HG03025 (cell line): ENCODE measurements around the gene GAS7.
"Not testable (repeated sequence)": the region's sequence is repeated elsewhere in the genome, so short reads cannot be mapped to it uniquely, and the experiment has no call there.

Experiments used
- ATAC-seq: cut with Tn5 transposase; IDR thresholded peaks from one replicate; pipeline ENCODE4 v1.9.1; 2021; ENCODE audit warnings: mild to moderate bottlenecking, moderate library complexity; ENCODE audit not compliant: unreplicated experiment, low FRiP score

GAS7 gene

DNA sequence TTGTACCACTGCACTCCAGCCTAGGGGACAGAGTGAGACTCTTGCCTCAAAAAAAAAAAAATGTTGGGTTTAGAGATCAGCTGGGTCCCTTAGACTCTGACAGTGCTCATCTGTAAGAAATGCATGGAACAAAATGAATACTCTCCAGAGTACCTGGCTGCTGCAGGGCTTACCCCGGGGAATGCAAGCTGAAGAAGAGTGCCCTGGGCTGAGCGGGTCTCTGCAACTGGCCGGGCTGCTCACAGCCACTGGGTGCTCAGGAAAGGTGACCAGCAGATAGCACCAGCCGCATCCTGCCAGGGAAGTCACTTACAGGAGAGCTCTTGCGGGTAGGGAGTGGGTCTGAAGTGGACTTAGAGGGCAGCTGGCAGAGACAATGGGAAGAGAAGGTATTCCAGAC lies 82.1 kb downstream of the GAS7 start:
- no peak for ATAC-seq

GRCh38 chr17:10115536-10115932 lies 82.9 kb downstream of the GAS7 start:
- ATAC-seq = no peak

DNA sequence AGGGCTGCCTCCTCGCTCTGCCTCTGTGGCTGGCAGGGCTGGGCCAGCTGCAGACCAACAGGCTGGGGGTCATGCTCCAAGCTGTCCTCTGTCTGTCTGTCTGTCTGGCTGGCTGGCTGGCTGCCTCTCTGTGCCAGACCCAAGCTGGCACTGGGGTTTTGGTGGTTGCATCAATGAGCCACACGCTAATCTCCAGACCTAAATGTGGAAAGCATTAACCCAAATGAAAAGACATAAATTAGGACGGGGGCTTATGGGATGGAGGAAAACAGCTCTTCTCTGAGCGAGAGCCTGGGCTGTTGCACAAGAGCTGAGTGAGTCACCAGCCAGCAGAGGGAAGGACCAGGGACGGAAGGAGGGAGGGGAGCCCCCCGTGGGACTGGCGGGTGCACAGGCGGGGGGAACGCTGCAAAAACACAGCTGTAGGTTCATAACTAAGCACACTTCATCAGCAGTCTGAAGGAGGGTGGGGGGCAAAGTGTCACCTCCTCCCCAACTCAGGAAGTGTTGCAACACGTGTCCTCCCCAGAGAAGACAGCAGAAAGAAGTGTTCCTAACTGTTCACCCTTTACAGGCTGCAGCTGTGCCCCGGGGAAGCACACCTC lies 83.4 kb downstream of the GAS7 start:
- no peak for ATAC-seq

- ATAC-seq = no peak
These were observed 85.4 kb downstream of the GAS7 start for GRCh38 chr17:10112962-10113361.

DNA sequence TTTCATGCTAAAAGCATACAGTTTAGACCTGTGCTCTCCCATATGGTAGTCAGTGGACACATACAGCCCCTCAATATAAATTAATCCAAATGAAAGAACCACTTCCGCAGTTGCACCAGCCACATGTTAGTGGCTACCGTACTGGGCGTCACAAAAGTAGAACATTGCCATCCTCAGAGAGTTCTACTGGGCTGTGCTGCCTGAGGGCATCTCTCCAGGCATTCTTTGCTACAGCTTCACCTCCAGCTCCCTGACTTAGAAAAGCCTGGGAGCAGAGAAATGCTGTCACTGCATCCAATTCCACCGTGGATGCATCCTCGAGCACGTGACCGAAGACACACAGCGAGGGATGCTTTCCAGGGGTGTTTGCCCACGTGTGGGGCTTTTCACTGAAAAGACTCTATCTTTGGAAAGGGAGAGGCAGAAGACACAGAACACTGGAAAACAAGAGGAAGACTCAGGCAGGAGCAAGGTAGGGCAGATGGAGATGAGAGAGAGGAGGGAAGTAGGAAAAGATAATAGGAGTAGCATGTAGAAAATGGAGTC lies 86.4 kb downstream of the GAS7 start:
- no peak for ATAC-seq

DNA sequence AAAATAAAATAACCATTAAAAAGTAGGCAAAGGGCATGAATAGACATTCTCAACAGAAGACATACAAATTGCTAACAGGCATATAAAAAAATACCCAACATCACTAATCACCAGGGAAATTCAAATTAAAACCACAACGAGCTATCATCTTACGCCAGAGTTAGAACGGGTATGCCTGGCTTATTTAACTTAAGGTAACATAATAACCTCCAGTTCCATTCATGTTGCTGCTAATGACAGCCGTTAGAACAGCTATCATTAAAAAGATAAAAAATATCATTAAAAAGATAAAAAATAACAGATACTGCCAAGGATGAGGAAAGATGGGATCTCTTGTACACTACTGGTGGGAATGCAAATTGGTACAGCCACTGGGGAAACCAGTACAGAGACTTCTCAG lies 89.3 kb downstream of the GAS7 start:
- no peak for ATAC-seq

DNA sequence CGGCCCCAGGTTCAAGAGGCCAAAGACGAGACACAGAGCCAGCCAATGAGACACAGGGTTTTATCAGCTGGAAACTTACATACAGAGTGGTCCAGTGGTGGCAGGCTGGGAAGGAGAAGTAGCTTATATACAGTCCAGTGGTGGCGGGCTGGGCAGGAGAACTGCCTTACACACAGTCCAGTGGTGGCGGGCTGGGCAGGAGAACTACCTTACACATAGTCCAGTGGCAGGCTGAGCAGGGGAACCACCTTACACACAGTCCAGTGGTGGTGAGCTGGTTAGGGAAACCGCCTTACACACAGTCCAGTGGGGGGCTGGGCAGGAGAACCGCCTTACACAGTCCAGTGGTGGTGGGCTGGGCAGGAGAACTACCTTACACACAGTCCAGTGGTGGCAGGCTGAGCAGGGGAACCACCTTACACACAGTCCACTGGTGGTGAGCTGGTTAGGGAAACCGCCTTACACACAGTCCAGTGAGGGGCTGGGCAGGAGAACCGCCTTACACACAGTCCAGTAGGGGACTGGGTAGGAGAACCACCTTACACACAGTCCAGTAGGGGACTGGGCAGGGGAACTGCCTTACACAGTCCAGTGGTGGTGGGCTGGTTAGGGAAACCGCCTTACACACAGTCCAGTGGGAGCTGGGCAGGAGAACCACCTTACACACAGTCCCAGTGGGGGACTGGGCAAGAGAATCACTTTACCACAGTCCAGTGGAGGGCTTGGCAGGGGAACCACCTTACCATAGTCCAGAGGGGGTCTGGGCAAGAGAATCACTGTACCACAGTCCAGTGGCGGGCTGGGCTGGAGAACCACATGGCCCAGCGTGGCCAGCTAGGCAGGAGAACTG lies 90.9 kb downstream of the GAS7 start:
- ATAC-seq = no peak

DNA sequence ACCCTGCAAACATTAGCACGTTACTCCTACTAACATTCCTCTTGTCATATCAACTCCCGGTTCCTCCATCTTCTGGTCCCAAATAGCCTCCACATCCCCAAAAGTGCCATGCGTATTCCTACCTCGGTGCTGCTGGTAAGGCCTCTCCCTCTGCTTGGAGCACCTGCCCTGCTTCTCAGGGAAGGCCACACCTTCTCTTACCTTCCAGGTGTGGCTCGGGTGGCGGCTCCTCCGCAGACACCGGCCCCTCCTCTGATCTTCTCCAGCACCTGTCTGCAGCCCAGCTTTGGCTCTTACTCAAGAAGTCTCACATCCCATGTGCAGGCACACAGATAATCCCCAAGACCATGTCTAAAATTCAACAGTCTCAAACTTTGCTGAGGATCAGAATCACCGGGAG lies 92.3 kb downstream of the GAS7 start:
- ATAC-seq = no peak

DNA sequence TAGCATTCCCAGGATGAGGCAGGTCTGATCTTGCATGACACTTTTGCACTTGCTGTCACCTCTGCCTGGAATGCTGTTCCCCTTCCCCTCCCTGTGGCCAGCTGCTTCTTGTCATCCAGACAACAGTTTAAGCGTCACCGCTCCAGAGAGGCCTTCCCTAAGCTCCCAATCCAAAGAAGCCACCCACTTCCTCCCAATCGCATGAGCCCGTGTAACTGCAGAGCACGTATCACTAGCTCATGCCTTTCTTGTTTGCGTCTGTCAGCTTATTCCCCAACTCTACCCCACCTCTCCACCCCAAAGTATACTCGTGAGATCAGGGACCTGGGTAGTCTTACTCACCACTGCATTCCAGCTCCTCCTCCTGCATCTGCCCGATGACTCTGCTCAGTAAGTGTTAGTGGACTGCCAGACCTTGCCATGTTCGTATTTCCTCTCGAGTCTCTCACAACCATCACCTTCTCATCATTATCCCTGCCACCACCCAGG lies 92.8 kb downstream of the GAS7 start:
- ATAC-seq = no peak

DNA sequence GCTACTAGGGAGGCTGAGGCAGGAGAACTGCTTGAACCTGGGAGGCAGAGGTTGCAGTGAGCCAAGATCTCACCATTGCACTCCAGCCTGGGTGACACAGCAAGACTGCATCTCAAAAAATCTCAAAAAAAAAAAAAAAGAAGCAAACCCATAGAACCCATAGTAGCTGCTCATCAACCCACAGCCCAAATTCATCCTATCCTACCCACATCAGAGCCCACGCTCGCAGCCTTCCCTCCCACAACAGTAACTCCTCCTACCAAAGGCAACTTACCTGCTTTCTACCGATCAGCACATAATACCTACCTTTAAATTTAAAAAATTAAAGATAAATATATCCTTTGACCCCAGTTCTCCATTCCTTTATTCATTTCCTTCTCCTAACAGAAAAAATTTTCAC lies 94.7 kb downstream of the GAS7 start:
- ATAC-seq = no peak

GRCh38 chr17:10102817-10103216 lies 95.6 kb downstream of the GAS7 start:
- no peak for ATAC-seq

DNA sequence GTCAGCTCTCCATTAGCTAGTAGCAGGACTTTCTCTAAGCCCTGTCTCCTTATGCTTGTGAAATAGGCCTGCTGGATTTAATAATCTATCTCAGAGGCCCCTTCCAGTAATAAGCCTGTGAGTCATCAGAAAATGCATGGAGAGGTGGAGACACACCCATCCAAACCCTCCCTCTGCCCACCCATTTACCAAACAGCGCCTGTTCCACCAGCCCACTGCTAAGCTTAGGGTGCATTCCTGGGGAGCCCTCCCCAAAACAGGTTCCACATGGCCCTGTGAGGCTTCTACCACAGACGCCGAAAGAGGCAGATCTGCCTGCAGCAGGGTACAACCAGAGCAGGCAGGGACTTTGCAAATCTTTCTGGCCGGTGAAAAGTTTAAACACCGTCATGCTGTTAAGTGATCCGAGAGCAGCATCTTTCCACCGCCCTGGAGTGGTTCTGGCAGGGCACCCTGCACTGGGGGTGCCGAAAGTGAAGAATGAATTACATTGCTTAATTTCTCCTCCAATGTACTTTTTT lies 99.3 kb downstream of the GAS7 start:
- no peak for ATAC-seq

- ATAC-seq = no peak
These were observed 101.8 kb downstream of the GAS7 start for GRCh38 chr17:10096596-10096995.

GRCh38 chr17:10095295-10095694 lies 103.1 kb downstream of the GAS7 start:
- ATAC-seq = not testable (repeated sequence)

- no peak for ATAC-seq
These were observed 103.6 kb downstream of the GAS7 start for GRCh38 chr17:10094797-10095196.

- ATAC-seq = no peak
These were observed 105.8 kb downstream of the GAS7 start for GRCh38 chr17:10092595-10092994.

DNA sequence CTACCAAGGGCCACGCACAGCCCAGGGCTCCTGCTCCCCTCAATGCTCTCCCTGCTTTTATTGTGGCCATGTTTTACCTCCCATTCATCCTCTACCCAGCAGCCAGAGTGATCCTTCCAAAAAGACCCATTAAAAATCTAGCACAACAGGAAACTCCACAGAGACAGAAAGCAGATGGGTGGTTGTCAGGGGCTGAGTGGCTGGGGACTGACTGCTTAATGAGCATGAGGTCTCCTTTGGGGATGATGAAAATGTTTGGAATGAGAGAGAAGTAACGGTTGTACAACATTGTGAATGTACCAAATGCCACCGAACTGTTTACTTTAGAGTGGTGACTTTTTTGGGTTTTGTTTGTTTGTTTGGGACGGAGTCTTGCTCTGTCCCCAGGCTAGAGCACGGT lies 107.4 kb downstream of the GAS7 start:
- no peak for ATAC-seq

DNA sequence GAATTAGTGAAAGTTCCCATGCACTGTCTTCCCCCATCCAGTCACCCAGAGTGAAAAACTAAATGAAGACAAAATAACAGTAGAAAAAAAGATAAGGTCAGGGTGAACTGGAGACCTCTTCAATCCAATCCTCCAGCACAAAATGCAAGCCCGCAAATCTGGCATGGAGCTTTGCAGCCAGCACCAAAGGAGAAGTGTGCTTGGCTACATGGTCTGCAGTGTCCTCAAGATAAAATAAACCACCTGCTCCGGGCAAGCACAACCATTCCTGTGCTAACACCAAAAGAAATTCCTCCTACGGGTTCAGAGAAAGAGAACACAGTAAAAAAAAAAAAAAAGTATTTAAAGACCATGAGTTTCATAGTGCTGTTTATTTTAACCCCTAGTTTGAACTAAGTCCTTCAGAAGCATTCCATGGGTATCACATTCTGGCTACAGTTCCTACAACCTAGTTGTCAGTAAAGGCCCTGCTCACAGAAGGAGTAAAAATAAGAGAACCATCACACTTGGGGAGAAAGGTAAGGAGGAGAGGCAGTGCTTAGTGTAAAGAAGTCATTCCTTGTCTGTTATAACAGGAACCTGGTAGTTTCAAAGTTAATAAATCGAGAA lies 109.1 kb downstream of the GAS7 start:
- no peak for ATAC-seq

DNA sequence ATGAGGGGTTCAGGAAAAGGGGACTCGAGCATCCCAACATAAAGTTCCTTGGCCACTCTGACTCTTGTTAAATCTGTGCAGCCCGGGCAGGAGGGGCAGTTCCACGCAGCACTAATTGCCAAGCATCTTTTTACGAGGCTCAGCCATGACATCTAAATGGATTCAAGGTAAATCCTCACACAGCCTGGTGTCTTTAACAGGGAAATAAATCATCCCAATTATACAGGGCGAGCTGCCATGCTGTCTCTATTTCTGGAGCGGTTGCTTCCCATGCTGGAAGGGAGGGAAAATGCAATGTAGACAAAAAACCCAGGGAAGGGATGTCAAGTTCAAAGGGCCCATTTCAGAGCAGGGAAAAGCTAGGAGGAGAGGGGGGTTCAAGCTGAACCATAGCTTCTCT lies 110.0 kb downstream of the GAS7 start:
- ATAC-seq = no peak

GRCh38 chr17:10087355-10087754 lies 111.1 kb downstream of the GAS7 start:
- no peak for ATAC-seq

GRCh38 chr17:10083864-10084263 lies 114.5 kb downstream of the GAS7 start:
- ATAC-seq = no peak
